CD14-positive monocyte (primary cell): Measurements from ENCODE around the gene MCC. TPM values are rescaled to one million over a fixed set of nuclear protein-coding genes. Genes with fewer than 3 reads are reported as not detected.
A peak's percentile ranks its signal among the peaks of the same experiment; 100 is the strongest.

Experiments
- DNase-seq, 3 donors: peaks; one replicate each; pipeline ENCODE4 v3.0.0-alpha.2; 2011 to 2022
- H2AFZ ChIP-seq: 2 replicates; pipeline ENCODE4 v1.6.0; 2012; ENCODE audit warnings: mild to moderate bottlenecking, low read depth, low read length, inconsistent platforms; ENCODE audit not compliant: insufficient read depth, poor library complexity, severe bottlenecking
- H3K27ac ChIP-seq, 2 donors: 1 replicate in 1 of 2; 2 replicates in 1 of 2; pipeline ENCODE4 v1.5.1; 2012 to 2013; ENCODE audit warnings: low read length in 2 of 2, control low read depth in 1 of 2, inconsistent platforms in 1 of 2, low read depth in 1 of 2, mild to moderate bottlenecking in 1 of 2
- H3K27me3 ChIP-seq, 2 donors: one replicate each; pipeline versions ENCODE4 v1.6.0 to v1.6.1; 2011 to 2013; ENCODE audit warnings: low read length in 2 of 2; ENCODE audit not compliant: control insufficient read depth in 2 of 2, insufficient read depth in 2 of 2
- H3K36me3 ChIP-seq, 2 donors: replicated peaks in 1 of 2; 1 replicate in 1 of 2; 2 replicates in 1 of 2; pipeline versions ENCODE4 v1.5.1 to v1.6.1; 2012 to 2013; ENCODE audit warnings: low read length in 2 of 2, control low read depth in 1 of 2, inconsistent platforms in 1 of 2, mild to moderate bottlenecking in 1 of 2; ENCODE audit not compliant: insufficient read depth in 2 of 2, control insufficient read depth in 1 of 2
- H3K4me1 ChIP-seq, 2 donors: 1 replicate in 1 of 2; 2 replicates in 1 of 2; pipeline versions ENCODE4 v1.5.1 to v1.6.1; 2012 to 2013; ENCODE audit warnings: low read length in 2 of 2, control low read depth in 1 of 2, inconsistent platforms in 1 of 2, mild to moderate bottlenecking in 1 of 2, moderate library complexity in 1 of 2; ENCODE audit not compliant: insufficient read depth in 2 of 2, control insufficient read depth in 1 of 2
- H3K4me2 ChIP-seq: replicated peaks from 2 replicates; pipeline ENCODE3; 2012; ENCODE audit warnings: low read length, moderate library complexity, mild to moderate bottlenecking; ENCODE audit not compliant: poor library complexity, severe bottlenecking; ENCODE audit errors: extremely low read depth
- H3K4me3 ChIP-seq, 3 experiments: fragments of 200-600 bp in 1 of 3; sonication (generic) in 1 of 3; replicated peaks in 1 of 3; 1 replicate in 2 of 3; 2 replicates in 1 of 3; pipeline ENCODE4 v1.5.1; 2011 to 2013; ENCODE audit warnings: low read length in 3 of 3, mild to moderate bottlenecking in 3 of 3, control low read depth in 2 of 3, low read depth in 2 of 3, inconsistent platforms in 1 of 3, moderate library complexity in 1 of 3
- H3K79me2 ChIP-seq: 2 replicates; pipeline ENCODE4 v1.6.0; 2012; ENCODE audit warnings: mild to moderate bottlenecking, control low read depth, inconsistent platforms, low read length, moderate library complexity; ENCODE audit not compliant: insufficient read depth
- H3K9ac ChIP-seq: 2 replicates; pipeline ENCODE4 v1.6.0; 2017; ENCODE audit warnings: low read length, mild to moderate bottlenecking; ENCODE audit not compliant: insufficient read depth, poor library complexity, severe bottlenecking
- H3K9me3 ChIP-seq, 2 donors: replicated peaks in 1 of 2; 1 replicate in 1 of 2; 2 replicates in 1 of 2; pipeline versions ENCODE4 v1.5.1 to v1.6.1; 2012 to 2013; ENCODE audit warnings: low read length in 2 of 2, control low read depth in 1 of 2; ENCODE audit not compliant: control insufficient read depth in 1 of 2, insufficient read depth in 1 of 2
- H4K20me1 ChIP-seq: 2 replicates; pipeline ENCODE4 v1.6.0; 2012; ENCODE audit warnings: mild to moderate bottlenecking, low read length, control low read depth, moderate library complexity; ENCODE audit not compliant: insufficient read depth
- H3K27ac Mint-ChIP-seq, 7 donors: one replicate each; pipeline ENCODE4 v1.8.0; 2020; ENCODE audit warnings: mild to moderate bottlenecking in 7 of 7, mixed read lengths in 7 of 7, moderate library complexity in 6 of 7, inconsistent platforms in 2 of 7
- H3K27me3 Mint-ChIP-seq, 3 donors: one replicate each; pipeline ENCODE4 v1.8.0; 2021 to 2022; ENCODE audit warnings: low read depth in 3 of 3, mild to moderate bottlenecking in 3 of 3, mixed read lengths in 3 of 3, moderate library complexity in 3 of 3, inconsistent platforms in 1 of 3
- H3K36me3 Mint-ChIP-seq, 2 donors: one replicate each; pipeline ENCODE4 v1.8.0; 2020; ENCODE audit warnings: mixed read lengths in 2 of 2, inconsistent platforms in 1 of 2, mild to moderate bottlenecking in 1 of 2
- H3K4me1 Mint-ChIP-seq: one replicate; pipeline ENCODE4 v1.8.0; 2020; ENCODE audit warnings: mild to moderate bottlenecking, mixed read lengths
- H3K4me3 Mint-ChIP-seq, 2 donors: one replicate each; pipeline ENCODE4 v1.8.0; 2020; ENCODE audit warnings: mild to moderate bottlenecking in 2 of 2, mixed read lengths in 2 of 2, moderate library complexity in 1 of 2
- H3K9me3 Mint-ChIP-seq, 7 donors: one replicate each; pipeline ENCODE4 v1.8.0; 2020 to 2022; ENCODE audit warnings: mixed read lengths in 7 of 7, mild to moderate bottlenecking in 6 of 7, moderate library complexity in 6 of 7, inconsistent platforms in 2 of 7
- WGBS: methylation state at CpG from one replicate; pipeline ENCODE4 v1.1.5; 2013; ENCODE audit warnings: missing lambda C conversion rate; ENCODE audit not compliant: insufficient coverage; 5-methylcytosine and 5-hydroxymethylcytosine counted together
- intact Hi-C, 2 donors: fragments of 100-400 bp; cut with micrococcal nuclease; formaldehyde crosslinking; loops; one replicate each; pipeline versions ENCODE4 v1.15.0 to v1.15.1; 2023
- polyA plus RNA-seq, 3 donors: library from polyadenylated mRNA; depleted of rRNA in 1 of 3; unstranded in 2 of 3; stranded (reverse) in 1 of 3; fragments of 300-500 nt in 2 of 3; fragments of >200 nt in 1 of 3; fragmentation: Illumina TruSeq in 2 of 3; gene quantifications; 1 replicate in 2 of 3; 2 replicates in 1 of 3; pipeline ENCODE4 v1.2.3, GENCODE V29; 2012 to 2021
- TF ChIP-seq, protein P1 (sequence below): fragments of 200-600 bp; IDR thresholded peaks from one replicate; pipeline ENCODE4 v1.8.0; 2022; ENCODE audit warnings: antibody characterized with exemption, mild to moderate bottlenecking

MCC gene
- polyA plus RNA-seq, 3 donors = 0.09 TPM; not detected in 2

DNA sequence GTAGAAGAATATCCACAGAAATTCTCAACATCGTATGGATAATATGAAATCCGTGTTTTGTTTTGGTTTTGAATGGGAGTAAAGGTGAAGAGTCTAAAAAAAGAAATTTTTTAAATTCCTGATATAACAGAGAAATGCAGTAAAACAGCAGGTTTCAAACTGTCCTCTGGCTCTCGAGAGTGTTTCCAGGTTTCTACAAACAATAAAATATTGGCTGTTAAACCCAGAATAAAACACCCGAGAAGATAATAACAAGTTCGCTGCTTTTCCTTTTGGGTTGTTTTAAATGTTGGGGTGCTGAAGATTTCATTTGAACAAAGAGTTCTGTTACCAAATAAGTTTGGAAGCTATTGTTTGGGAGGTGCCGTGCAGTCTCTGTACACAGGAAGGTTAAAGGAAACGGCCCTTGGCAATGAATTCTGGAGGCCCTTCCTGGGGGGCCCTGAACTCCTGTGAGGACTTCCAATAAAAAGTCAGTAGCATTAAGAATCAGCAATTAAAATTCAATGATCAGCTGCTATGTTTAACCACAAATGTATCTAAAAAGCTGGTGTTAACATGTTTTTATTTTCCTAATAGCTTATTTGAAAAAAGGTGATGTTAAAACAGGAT lies 269.2 kb downstream of the MCC start:
- H3K4me1 ChIP-seq = no peaks in the 10 kb centered on the region
- H3K4me3 Mint-ChIP-seq = no peak overlapping the region
- H3K36me3 ChIP-seq = no peaks in the 10 kb centered on the region
- no peak overlapping the region for H3K4me2 ChIP-seq
- no peaks in the 10 kb centered on the region for H3K9me3 ChIP-seq
- intact Hi-C loops = no loop called here
- H3K27ac ChIP-seq = no peak overlapping the region
- TF ChIP-seq, protein P1, sequence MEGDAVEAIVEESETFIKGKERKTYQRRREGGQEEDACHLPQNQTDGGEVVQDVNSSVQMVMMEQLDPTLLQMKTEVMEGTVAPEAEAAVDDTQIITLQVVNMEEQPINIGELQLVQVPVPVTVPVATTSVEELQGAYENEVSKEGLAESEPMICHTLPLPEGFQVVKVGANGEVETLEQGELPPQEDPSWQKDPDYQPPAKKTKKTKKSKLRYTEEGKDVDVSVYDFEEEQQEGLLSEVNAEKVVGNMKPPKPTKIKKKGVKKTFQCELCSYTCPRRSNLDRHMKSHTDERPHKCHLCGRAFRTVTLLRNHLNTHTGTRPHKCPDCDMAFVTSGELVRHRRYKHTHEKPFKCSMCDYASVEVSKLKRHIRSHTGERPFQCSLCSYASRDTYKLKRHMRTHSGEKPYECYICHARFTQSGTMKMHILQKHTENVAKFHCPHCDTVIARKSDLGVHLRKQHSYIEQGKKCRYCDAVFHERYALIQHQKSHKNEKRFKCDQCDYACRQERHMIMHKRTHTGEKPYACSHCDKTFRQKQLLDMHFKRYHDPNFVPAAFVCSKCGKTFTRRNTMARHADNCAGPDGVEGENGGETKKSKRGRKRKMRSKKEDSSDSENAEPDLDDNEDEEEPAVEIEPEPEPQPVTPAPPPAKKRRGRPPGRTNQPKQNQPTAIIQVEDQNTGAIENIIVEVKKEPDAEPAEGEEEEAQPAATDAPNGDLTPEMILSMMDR = no peak
- peaks cover 1 to 10% (median 4%) of the 10 kb centered on the region in 3 donors for H3K27me3 Mint-ChIP-seq
- no peaks in the 10 kb centered on the region for H4K20me1 ChIP-seq
- DNase-seq = no peak
- no peaks in the 10 kb centered on the region for H3K36me3 Mint-ChIP-seq
- no peak overlapping the region for H3K27ac Mint-ChIP-seq
- peaks cover 0 to 4% (median 0%) of the 10 kb centered on the region in 7 donors for H3K9me3 Mint-ChIP-seq
- no peak overlapping the region for H3K9ac ChIP-seq
- 83% methylated on average over 2 of the region's 7 CpGs for WGBS
- H2AFZ ChIP-seq = no peak overlapping the region
- peaks cover 0 to 2% of the 10 kb centered on the region in 2 donors for H3K27me3 ChIP-seq
- no peaks in the 10 kb centered on the region for H3K79me2 ChIP-seq
- H3K4me3 ChIP-seq = no peak overlapping the region
- H3K4me1 Mint-ChIP-seq = no peaks in the 10 kb centered on the region

DNA sequence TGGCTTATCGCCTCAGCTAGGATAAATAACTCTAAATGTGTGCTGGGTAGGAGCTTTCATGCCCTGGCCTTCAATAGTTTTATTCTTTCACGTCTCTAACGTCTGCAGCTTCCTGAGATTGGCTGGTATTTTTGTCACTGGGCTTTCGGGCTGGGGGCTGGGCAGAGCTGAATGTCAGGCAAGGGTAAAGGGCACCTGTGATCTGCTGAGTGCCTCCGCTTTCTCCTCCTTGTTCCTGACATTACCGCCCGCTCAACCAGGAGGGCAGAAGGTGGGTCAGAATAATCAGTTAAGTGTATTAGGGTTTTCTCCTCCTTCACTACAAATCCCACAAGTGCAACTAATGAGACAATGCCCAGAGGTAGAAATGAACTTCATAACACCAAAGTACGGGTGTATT lies 270.1 kb downstream of the MCC start:
- intact Hi-C loops = no loop called here
- peak overlapping the region in 1 of 2 donors; percentile 56 for H3K4me3 Mint-ChIP-seq
- Histone ChIP-seq H2AFZ (no peak overlapping the region), H3K4me3 (no peak overlapping the region), H3K27ac (no peak overlapping the region), H3K4me2 (no peak overlapping the region), H3K4me1 (no peaks in the 10 kb centered on the region), H3K36me3 (no peaks in the 10 kb centered on the region), H3K9ac (no peak overlapping the region), H3K9me3 (no peaks in the 10 kb centered on the region), H3K27me3 (peaks cover 0 to 2% of the 10 kb centered on the region in 2 donors), H4K20me1 (no peaks in the 10 kb centered on the region), H3K79me2 (no peaks in the 10 kb centered on the region)
- 83% methylated on average over 3 of the region's 8 CpGs for WGBS
- peaks cover 0 to 4% (median 0%) of the 10 kb centered on the region in 7 donors for H3K9me3 Mint-ChIP-seq
- H3K36me3 Mint-ChIP-seq = no peaks in the 10 kb centered on the region
- no peak overlapping the region for H3K27ac Mint-ChIP-seq
- no peak for DNase-seq
- H3K27me3 Mint-ChIP-seq = peaks cover 1 to 9% (median 4%) of the 10 kb centered on the region in 3 donors
- no peaks in the 10 kb centered on the region for H3K4me1 Mint-ChIP-seq
- TF ChIP-seq, protein P1 = no peak
